Chondrocyte (in vitro differentiated cells): ENCODE results near the gene MSANTD3. TPM values are rescaled to one million over a fixed set of nuclear protein-coding genes. Genes with fewer than 3 reads are reported as not detected.
A peak's percentile ranks its signal among the peaks of the same experiment; 100 is the strongest.
"Not testable (repeated sequence)": the region's sequence is repeated elsewhere in the genome, so short reads cannot be mapped to it uniquely, and the experiment has no call there.

ENCODE experiments used
- DNase-seq: peaks from one replicate; pipeline ENCODE4 v3.0.0; 2021; ENCODE audit warnings: mixed read lengths, low spot score
- H3K27ac Mint-ChIP-seq: one replicate; pipeline ENCODE4 v1.8.0; 2021; ENCODE audit warnings: mild to moderate bottlenecking, moderate library complexity, mixed read lengths; ENCODE audit not compliant: unreplicated experiment
- H3K27me3 Mint-ChIP-seq: 2 replicates; pipeline ENCODE4 v1.8.0; 2021; ENCODE audit warnings: low read depth, mixed read lengths
- H3K36me3 Mint-ChIP-seq: 2 replicates; pipeline ENCODE4 v1.8.0; 2021; ENCODE audit warnings: low read depth, mixed read lengths
- H3K4me1 Mint-ChIP-seq: 2 replicates; pipeline ENCODE4 v1.8.0; 2021; ENCODE audit warnings: low read depth, mild to moderate bottlenecking, mixed read lengths
- H3K4me3 Mint-ChIP-seq: one replicate; pipeline ENCODE4 v1.8.0; 2021; ENCODE audit warnings: mild to moderate bottlenecking, moderate library complexity, mixed read lengths; ENCODE audit not compliant: unreplicated experiment
- H3K9me3 Mint-ChIP-seq: 2 replicates; pipeline ENCODE4 v1.8.0; 2021; ENCODE audit warnings: low read depth, mixed read lengths
- CTCF ChIP-seq: fragments of 200-600 bp; sonication (generic); IDR thresholded peaks from 2 replicates; pipeline ENCODE4 v1.5.0; 2021; ENCODE audit warnings: antibody characterized with exemption, mild to moderate bottlenecking, moderate library complexity
- long read RNA-seq: library from polyadenylated mRNA; stranded (forward); transcript quantifications from one replicate; pipeline ENCODE4 v2.0.0, GENCODE V29; 2021
- total RNA-seq: library from RNA; stranded (reverse); gene quantifications from 3 replicates; pipeline ENCODE4 v1.2.1, GENCODE V29; 2021

Gene MSANTD3
- total RNA-seq: 43.6 to 59.8 TPM (median 54.0 TPM) in 3 replicates
- long read RNA-seq, transcript MSANTD3-203 (3 exons, 1,362 nt): major isoform, 76 of 93 reads
- long read RNA-seq, partial matches to known transcripts: 4 of 93 reads
- long read RNA-seq, other reads (novel, unspliced or antisense): 9 of 93 reads

- H3K9me3 Mint-ChIP-seq: no peaks in the 10 kb centered on the region
- peak within 1 kb of the TSS; percentile 82 for H3K4me3 Mint-ChIP-seq
- H3K4me1 Mint-ChIP-seq: peaks cover 48% of the 10 kb centered on the region
- peaks cover 6% of the 10 kb centered on the region for H3K36me3 Mint-ChIP-seq
- H3K27me3 Mint-ChIP-seq: no peaks in the 10 kb centered on the region
- TF ChIP-seq CTCF: peak; percentile 40
- peak within 1 kb of the TSS; percentile 99 for H3K27ac Mint-ChIP-seq
- no peak for DNase-seq
Measured at GRCh38 chr9:100426530-100427365, at the start of gene MSANTD3. Gene MSANTD3 (plus strand): TSS chr9:100427143. CDS start chr9:100441939, 14,796 bp downstream.

GRCh38 chr9:100379862-100380261 lies 47.1 kb upstream of the MSANTD3 start:
- DNase-seq: no peak
- no peak for TF ChIP-seq CTCF
- H3K4me3 Mint-ChIP-seq: no peak overlapping the region
- no peaks in the 10 kb centered on the region for H3K36me3 Mint-ChIP-seq
- peaks cover 20% of the 10 kb centered on the region for H3K4me1 Mint-ChIP-seq
- no peaks in the 10 kb centered on the region for H3K27me3 Mint-ChIP-seq
- peaks cover 9% of the 10 kb centered on the region for H3K9me3 Mint-ChIP-seq
- H3K27ac Mint-ChIP-seq: peak overlapping the region; percentile 99

- H3K36me3 Mint-ChIP-seq, H3K27me3 Mint-ChIP-seq, H3K27ac Mint-ChIP-seq, H3K4me3 Mint-ChIP-seq, DNase-seq, H3K9me3 Mint-ChIP-seq: not testable (repeated sequence)
- H3K4me1 Mint-ChIP-seq: peaks cover 11% of the 10 kb centered on the region
Measured at GRCh38 chr9:100392989-100393388, 34.0 kb upstream of the MSANTD3 start.

- H3K27ac Mint-ChIP-seq: peak overlapping the region; percentile 77
- no peaks in the 10 kb centered on the region for H3K36me3 Mint-ChIP-seq
- no peak overlapping the region for H3K4me3 Mint-ChIP-seq
- H3K9me3 Mint-ChIP-seq: no peaks in the 10 kb centered on the region
- peaks cover 11% of the 10 kb centered on the region for H3K4me1 Mint-ChIP-seq
- DNase-seq: no peak
- no peak for TF ChIP-seq CTCF
- H3K27me3 Mint-ChIP-seq: no peaks in the 10 kb centered on the region
Measured at GRCh38 chr9:100394032-100394695, 32.8 kb upstream of the MSANTD3 start.

GRCh38 chr9:100394816-100395215 lies 32.1 kb upstream of the MSANTD3 start:
- Mint-ChIP-seq H3K27me3 (no peaks in the 10 kb centered on the region), H3K4me3 (no peak overlapping the region), H3K9me3 (no peaks in the 10 kb centered on the region), H3K27ac (peak overlapping the region; percentile 77), H3K4me1 (peaks cover 11% of the 10 kb centered on the region), H3K36me3 (no peaks in the 10 kb centered on the region)
- no peak for DNase-seq
- no peak for TF ChIP-seq CTCF
